Body of pancreas (tissue), 4 donors: ENCODE data around the gene HAAO. TPM values are rescaled to one million over a fixed set of nuclear protein-coding genes. Genes with fewer than 3 reads are reported as not detected.
A peak's percentile ranks its signal among the peaks of the same experiment; 100 is the strongest.

Experiments used
- ATAC-seq: fragments of 150-250 bp; one replicate; pipeline ENCODE4 v1.9.1; 2016
- DNase-seq, 4 donors: peaks; one replicate each; pipeline ENCODE4 v3.0.0-alpha.2; 2019
- H3K27ac ChIP-seq, 4 donors: fragments of 200-600 bp; sonication (generic); 1 replicate in 3 of 4; 2 replicates in 1 of 4; pipeline versions ENCODE4 v1.5.1 to v1.6.1; 2016 to 2019; ENCODE audit warnings: mild to moderate bottlenecking in 1 of 4, mixed read lengths in 1 of 4, moderate library complexity in 1 of 4
- H3K27me3 ChIP-seq, 2 donors: fragments of 200-600 bp; sonication (generic); one replicate each; pipeline ENCODE4 v1.6.0; 2016; ENCODE audit warnings: mild to moderate bottlenecking in 1 of 2
- H3K36me3 ChIP-seq, 2 donors: fragments of 200-600 bp; sonication (generic); replicated peaks in 1 of 2; 2 replicates each; pipeline ENCODE4 v1.5.1; 2016; ENCODE audit warnings: low read depth in 2 of 2; ENCODE audit not compliant: insufficient read depth in 1 of 2
- H3K4me1 ChIP-seq: fragments of 200-600 bp; sonication (generic); one replicate; pipeline ENCODE4 v1.6.0; 2016
- H3K4me3 ChIP-seq, 2 donors: fragments of 200-600 bp; sonication (generic); 1 replicate in 1 of 2; 2 replicates in 1 of 2; pipeline ENCODE4 v1.5.1; 2016 to 2019
- H3K9me3 ChIP-seq, 3 donors: fragments of 200-600 bp; sonication (generic); 1 replicate in 2 of 3; 2 replicates in 1 of 3; pipeline ENCODE4 v1.5.1; 2016
- CTCF ChIP-seq, 7 experiments: fragments of 450-650 bp in 4 of 7; fragments of 200-600 bp in 3 of 7; sonication (generic) in 3 of 7; IDR thresholded peaks; one replicate each; pipeline ENCODE4 v1.5.1; 2016 to 2019; ENCODE audit warnings: antibody characterized with exemption in 7 of 7
- POLR2A ChIP-seq, 3 donors: fragments of 450-650 bp; IDR thresholded peaks; one replicate each; pipeline ENCODE4 v1.6.1; 2016; ENCODE audit warnings: antibody characterized with exemption in 3 of 3, mild to moderate bottlenecking in 2 of 3
- WGBS, 2 donors: methylation state at CpG; one replicate each; pipeline ENCODE4 v1.1.5; 2017; 5-methylcytosine and 5-hydroxymethylcytosine counted together
- intact Hi-C: fragments of 100-400 bp; cut with DNase I; formaldehyde crosslinking; loops from one replicate; pipeline ENCODE4 v1.15.1; 2023
- total RNA-seq, 2 donors: library from RNA; depleted of rRNA; stranded (reverse); fragments of >200 nt; gene quantifications; one replicate each; pipeline ENCODE4 v1.1.0, GENCODE V29; 2016

The HAAO gene
- total RNA-seq, 2 donors from 2014 or later = 30.3 to 30.9 TPM

- no peaks in the 10 kb centered on the region for H3K36me3 ChIP-seq
- H3K27me3 ChIP-seq = no peaks in the 10 kb centered on the region
- ATAC-seq (no peak), DNase-seq (no peak)
- no peaks in the 10 kb centered on the region for H3K9me3 ChIP-seq
- H3K4me3 ChIP-seq = no peak overlapping the region
- TF ChIP-seq CTCF (IDR thresholded peaks at IDR 0.05) (no peak), POLR2A (IDR thresholded peaks at IDR 0.05) (no peak)
- no peak overlapping the region for H3K27ac ChIP-seq
- intact Hi-C loops = no loop called here
- WGBS, 2 donors = 82 to 84% methylated on average over 9 to 16 of the region's 16 CpGs
- no peaks in the 10 kb centered on the region for H3K4me1 ChIP-seq
Measured at GRCh38 chr2:42767080-42767898, 25.1 kb downstream of the HAAO start.

DNA sequence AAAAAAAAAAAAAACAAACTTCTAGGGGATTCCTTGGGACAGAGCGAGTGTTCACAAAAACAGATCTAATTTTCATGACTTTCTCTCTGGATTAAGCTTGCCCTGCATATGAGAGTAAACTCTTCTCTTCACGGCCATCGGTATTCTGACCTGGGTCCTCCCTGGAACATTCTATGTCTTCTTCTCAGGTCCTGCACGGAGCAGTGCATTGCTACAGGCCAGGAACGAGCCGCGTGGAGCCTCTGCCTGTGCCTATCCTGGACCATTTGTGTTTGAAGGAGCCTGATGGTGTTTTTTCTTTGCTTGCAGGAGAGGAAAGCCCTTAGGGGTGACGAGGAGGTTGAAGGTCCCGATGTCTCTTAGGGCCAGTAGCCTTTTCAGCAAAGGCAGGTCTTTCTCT, 26.7 kb downstream of the HAAO start:
- intact Hi-C loops = no loop called here
- TF ChIP-seq POLR2A (IDR thresholded peaks at IDR 0.05) (no peak), CTCF (IDR thresholded peaks at IDR 0.05) (no peak)
- no peak overlapping the region for H3K4me3 ChIP-seq
- H3K36me3 ChIP-seq = no peaks in the 10 kb centered on the region
- no peak overlapping the region for H3K27ac ChIP-seq
- H3K9me3 ChIP-seq = no peaks in the 10 kb centered on the region
- no peak for ATAC-seq
- no peaks in the 10 kb centered on the region for H3K4me1 ChIP-seq
- no peak for DNase-seq
- 89 to 98% methylated on average over 8 to 9 of the region's 9 CpGs for WGBS, 2 donors
- no peaks in the 10 kb centered on the region for H3K27me3 ChIP-seq

DNA sequence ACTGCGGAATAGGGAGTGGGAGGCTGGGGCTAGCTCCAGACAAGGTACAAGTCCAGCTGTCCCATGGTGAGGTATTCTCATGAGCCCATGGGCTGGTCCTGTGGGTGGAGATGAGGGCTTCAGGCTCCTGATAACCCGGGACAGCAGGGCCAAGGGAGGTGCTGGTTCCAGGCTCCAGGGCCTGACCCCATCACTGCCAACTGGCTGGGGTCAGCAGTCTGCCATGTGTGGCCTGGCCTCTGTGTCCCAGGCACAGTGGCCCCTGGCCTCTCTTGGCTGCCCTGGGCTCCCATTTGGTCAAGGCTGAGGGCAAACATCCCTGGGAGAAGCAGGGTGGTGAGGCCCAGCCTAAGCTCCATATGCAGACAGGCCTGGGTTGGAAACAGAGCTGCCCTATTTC, 27.5 kb downstream of the HAAO start:
- DNase-seq = no peak
- Histone ChIP-seq H3K4me1 (no peaks in the 10 kb centered on the region), H3K4me3 (no peak overlapping the region), H3K27ac (no peak overlapping the region), H3K36me3 (no peaks in the 10 kb centered on the region), H3K27me3 (no peaks in the 10 kb centered on the region), H3K9me3 (no peaks in the 10 kb centered on the region)
- TF ChIP-seq POLR2A (IDR thresholded peaks at IDR 0.05) (no peak), CTCF (IDR thresholded peaks at IDR 0.05) (no peak)
- no peak for ATAC-seq
- WGBS, 2 donors = 79 to 89% methylated on average over 2 of the region's 2 CpGs
- intact Hi-C loops = no loop called here

GRCh38 chr2:42764096-42764495, 28.3 kb downstream of the HAAO start, which contains the start of gene OXER1:
OXER1 (minus strand) TSS chr2:42764135; CDS start chr2:42764062, 73 bp downstream.
- Histone ChIP-seq H3K36me3 (no peaks in the 10 kb centered on the region), H3K4me3 (no peak within 1 kb of the TSS), H3K27me3 (no peaks in the 10 kb centered on the region), H3K27ac (no peak within 1 kb of the TSS), H3K9me3 (no peaks in the 10 kb centered on the region), H3K4me1 (no peaks in the 10 kb centered on the region)
- intact Hi-C loops = no loop called here
- DNase-seq (peak in 1 of 4 donors; percentile 22), ATAC-seq (no peak)
- TF ChIP-seq CTCF (IDR thresholded peaks at IDR 0.05) = no peak
- TF ChIP-seq POLR2A (IDR thresholded peaks at IDR 0.05) = no peak
- WGBS, 2 donors = 52 to 63% methylated on average over 4 to 5 of the region's 5 CpGs
